Measurements from ENCODE around the gene F8.
A peak's percentile ranks its signal among the peaks of the same experiment; 100 is the strongest.
"Not testable (repeated sequence)": the region's sequence is repeated elsewhere in the genome, so short reads cannot be mapped to it uniquely, and the experiment has no call there.

The F8 gene

DNA sequence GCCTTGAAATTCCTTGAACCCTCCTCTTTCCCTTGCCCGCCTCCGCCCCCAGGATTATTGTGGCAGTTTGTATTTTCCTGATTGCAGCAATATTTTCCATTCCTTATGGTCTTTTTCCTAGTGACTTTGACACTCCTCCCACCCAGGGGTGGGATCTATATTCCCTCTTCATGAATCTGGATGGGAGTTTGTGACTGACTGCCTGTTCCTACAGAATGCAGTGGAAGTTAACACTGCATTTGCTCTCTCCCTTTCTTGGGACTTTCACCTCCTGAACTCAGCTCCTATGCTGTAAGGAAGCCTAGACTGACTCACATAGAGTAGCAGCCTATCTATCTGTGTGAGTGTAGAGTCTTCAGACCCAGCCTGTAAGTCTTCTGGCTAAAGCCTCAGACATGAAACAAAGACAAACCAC, 6.4 kb upstream of the F8 start:
- peak; percentile 24 for DNase-seq (ENCODE audit: low spot score)

DNA sequence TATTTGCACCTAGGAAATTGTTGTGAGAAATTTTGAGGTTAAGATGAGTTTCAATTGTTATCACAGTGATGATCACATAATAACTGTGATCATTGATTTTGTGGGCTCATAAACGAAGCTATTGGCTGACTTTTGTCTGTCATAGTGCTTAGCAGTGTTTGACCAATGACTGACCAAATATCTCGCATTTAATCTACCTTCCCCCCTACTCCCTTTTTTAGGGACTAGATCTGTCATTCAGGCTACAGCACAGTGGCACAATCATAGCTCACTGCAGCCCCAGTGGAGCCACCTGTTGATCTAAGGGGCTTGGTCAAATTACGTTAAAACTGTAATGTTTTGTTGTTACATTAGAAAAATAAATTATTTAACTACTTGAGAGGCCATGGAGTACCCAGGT, 5.6 kb upstream of the F8 start:
- no peak for DNase-seq (ENCODE audit: low spot score)

DNA sequence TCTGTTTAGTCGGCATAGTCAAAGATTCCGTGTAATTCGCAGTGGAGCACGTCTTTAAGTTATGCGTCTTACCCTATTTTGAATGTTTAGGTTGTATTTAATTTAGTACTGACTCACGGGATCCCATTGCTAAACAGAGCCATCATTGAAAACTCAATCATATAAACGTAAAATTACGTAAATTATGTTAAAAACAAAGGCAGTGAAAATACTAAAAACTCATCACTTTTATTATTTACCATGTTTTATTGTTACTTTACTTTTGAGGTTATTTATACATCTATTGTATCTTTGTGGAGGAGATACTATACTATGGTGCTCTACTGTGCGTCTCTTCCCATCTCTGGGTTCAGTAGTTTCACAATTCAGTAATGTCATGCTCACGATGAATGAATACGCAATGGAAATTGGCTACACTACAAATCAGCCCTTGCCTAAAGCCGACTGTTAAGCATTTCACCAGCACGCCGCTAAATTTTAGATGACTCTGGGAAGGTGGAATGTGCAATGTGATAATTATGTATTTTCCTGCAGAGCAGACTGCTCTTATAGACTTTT, 5.1 kb upstream of the F8 start:
- peak; percentile 5 for DNase-seq (ENCODE audit: low spot score)

DNA sequence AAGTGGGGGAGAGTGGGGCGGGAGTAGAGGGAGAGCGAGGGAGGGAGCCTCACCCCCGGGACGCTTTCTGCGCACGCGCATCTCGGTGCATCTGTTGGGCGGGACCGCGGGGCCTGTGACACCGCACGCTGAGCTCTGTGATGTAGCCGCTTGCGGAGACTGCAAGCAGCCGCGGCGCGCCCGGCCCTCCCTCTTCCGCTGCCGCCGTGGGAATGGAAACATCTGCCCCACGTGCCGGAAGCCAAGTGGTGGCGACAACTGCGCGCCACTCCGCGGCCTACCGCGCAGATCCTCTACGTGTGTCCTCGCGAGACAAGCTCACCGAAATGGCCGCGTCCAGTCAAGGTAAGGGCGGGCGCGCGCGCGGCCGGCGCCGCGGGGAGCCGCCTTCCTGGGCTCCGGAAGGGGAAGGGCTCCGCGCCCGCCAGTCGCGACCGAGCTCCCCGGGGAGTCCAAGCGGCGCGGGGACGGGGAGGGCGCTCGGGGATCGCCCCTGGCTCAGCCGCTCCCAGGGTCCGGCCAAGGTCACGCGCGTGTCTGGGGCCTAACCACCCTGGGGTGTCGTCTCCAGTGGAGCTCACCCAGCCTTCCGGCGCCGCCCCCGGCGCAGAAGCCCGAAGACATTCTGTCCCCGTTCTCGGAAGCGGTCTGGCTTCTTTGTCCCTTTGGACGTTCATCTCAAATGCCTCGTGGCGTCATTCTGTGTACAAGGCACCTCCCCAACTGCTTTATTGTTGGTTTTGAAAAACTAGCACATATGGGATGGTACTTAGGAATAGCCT, 4.4 kb upstream of the F8 start, which contains the start of gene FUNDC2:
TSS of gene FUNDC2 (plus strand) at position 118 of the 782 bp plus-strand sequence. CDS start at position 213, 95 bp downstream.
- DNase-seq (ENCODE audit: low spot score): peak; percentile 81

DNA sequence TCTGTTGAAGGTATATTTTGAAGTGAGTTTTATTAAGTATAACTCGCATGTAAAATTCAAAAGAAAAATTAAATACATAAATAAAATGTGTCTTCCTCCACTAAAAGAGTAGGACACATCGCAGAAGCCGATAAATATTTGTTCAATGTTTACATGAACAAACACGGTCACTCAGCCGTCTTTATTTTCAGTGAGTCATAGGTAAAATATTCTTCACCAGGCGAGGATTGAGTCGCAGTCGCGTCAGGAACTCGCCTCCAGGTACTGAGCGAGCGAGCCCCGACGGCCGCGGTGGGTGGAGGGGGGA, 3.9 kb upstream of the F8 start:
- DNase-seq (ENCODE audit: low spot score): no peak

DNA sequence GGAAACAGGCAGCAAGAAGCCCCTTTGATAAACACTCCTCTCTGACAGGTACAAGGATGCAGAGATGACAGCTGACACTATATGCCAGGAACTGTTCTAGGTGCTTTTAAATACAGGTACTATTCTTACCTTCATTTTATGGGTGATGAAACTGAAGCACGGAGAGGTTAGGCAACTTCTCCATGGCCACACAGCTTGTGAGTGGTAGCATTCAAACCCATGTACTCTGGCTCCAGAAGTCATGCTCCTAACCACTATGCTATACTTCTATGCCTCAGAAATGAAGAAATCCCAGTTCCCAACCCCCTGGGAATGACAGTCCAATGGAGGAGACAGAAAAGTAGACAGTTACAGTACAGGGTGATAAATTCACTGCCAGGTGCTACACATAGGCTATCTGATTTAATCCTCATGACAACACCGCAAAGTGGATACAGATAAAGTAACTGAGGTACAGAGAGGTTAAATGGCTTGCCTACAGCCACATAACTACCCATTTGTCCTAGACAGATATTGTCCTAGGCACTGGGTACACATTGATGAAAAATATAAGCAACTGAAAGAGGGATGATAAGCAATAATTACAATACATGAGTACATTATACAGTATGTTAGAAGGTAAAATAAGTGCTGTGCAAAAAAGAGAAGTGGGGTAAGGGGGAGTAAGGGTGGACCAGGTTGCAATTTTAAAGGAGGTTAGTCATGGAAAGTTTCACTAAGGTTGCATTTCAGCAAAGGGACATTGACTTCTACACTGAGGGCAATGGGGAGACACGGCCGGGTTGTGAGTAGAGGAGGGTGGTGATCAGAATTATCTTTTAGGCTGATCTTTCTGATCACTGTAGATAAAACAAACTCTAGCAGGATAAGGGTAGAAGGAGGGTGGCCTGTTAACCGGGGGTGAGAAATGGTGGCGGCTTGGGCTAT, 1.6 kb upstream of the F8 start:
- DNase-seq (ENCODE audit: low spot score): no peak

DNA sequence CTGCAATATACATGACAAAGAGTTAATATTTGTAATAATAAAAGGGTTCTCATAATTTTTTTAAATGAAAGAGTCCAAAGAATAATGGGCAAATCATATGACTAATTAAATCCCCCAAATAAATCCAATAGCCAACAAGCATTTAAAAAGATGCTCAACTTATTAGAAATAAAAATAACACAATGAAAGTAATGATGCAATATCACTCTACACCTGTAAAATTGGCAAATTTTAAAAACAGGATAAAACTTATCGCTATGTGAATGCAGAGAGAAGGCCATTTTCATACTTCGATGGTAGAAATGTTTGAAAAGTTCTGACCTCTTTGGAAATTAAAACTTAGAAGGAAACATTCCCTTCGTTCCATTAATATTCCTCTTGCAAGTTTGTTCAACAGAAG, 1.9 kb downstream of the F8 start:
- DNase-seq (ENCODE audit: low spot score): no peak

DNA sequence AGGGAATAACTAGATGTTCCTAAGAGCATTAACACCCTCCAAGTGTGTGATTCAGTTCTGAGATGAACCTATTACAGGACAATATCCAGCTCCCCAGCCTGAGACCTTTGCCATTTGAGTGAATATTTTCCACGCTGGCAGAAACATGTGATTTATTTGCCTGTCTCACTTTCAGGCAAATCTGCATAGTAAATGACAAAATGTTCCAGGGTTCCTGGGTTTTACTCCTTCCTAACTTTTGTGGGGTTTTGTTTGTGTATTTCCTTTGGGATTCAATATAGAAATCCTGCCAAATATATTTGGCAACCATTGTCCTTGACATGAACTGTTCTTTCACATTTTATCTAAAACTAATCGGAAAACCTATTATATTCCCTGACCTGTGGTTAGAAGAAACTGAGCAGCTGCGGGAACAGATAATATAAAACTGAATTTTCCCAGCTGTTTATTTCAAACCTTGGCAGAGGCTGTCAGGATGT, 12.5 kb downstream of the F8 start:
- no peak for DNase-seq (ENCODE audit: low spot score)

DNA sequence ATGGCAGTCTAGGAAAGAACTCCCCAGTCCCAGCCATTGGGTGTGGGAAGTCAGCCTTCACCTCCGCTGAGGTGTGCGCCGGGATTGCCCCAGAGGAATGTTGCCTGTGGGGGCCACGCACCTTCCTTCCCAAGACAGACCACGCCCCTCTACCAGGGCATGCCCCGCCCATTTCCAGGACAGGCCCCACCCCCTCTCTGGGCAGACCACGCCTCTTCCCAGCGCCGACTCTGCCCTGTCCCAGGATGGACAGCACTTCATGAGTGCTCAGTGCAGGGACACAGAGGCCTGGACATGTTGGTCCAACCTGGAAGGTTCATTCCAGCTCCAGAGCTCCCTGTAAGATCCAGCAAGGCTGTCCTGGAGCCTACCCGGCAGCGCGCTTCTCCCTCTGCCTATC, 13.9 kb downstream of the F8 start:
- not testable (repeated sequence) for DNase-seq (ENCODE audit: low spot score)

DNA sequence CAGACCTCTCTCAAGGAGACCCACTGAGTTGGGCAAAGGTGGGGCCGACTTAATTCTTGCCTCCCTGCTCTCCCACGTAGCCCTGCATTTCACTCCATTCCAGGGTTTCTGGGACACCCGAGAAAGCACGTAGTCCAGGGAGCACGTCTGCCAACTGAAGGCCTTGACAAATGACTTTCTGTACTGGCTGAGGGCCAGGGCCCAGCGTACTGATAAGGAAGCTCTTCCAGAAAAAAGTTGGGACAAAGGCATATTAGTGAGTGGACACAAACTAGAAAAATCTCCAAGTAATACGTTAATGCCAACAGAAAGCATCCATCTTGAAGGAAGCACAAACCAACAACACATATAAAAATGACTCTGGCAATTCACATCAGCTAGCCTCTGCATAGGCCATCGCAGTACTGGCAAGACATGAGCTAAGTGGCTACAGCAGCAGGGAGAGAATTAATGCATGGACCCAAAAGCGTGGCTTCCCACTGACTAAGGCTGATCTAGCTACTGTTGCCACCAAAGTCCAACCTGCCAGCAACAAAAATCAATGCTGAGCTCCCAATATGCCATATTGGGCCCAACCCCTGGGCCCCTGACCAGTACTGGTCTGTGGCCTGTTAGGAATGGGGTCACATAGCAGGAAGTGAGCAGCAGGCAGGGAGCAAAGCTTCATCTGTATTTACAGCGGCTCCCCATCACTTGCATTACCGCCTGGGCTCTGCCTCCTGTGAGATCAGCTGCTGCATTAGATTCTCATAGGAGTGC, 15.4 kb downstream of the F8 start:
- DNase-seq (ENCODE audit: low spot score): not testable (repeated sequence)

DNA sequence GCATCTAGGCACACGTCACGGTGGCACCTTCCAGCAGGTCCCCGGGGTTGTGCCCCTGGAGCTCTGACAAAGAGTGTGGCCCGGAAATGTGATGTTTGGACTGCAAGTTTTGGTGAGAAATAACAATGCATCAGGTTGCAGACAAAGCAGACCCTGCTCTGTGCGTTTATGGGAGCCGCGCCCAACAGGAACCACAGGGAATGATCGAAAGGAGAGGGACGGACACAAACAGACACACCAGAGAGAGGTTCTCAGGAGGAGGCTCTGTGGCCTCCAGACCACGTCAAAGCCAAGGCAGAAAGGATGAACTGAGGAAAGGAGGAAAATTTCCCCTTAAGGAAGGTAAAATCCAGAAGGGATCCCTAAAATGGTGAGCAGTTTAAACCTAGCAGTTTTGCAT, 16.1 kb downstream of the F8 start:
- DNase-seq (ENCODE audit: low spot score): not testable (repeated sequence)

DNA sequence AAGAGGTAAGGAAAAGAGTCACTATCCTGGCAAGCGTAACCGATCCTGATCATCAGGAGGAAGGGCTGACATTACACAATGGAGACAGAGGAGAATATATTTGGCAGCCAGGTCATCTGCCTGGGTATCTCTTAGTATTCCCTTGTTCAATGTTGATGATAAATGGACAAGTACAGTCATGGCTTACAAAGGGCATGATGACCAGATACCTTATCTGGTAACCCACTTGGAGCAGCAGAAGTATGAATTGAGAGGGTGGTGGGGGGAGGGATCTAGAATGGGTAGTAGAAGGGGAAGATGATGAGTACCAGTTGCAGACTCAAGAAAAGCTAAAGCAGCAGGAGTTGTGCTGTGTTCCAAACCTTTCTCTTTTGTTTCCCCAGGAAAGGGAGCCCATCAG, 17.3 kb downstream of the F8 start:
- DNase-seq (ENCODE audit: low spot score): no peak

DNA sequence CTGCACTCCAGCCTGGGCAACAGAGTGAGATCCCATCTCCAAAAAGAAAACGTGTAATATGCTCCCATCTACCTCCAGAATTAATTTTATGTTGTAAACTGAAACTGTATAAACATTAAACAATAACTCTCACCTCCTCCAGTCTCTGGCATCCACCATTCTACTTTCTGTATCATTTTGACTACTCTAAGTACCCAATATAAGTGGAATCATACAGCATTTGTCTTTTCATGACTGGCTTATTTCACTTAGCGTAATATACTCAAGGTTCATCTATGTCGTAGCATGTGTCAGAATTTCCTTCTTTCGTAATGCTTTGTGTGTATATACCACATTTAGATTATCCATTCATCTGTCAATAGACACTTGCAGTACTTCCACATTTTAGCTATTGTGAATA, 20.6 kb downstream of the F8 start:
- DNase-seq (ENCODE audit: low spot score): no peak

DNA sequence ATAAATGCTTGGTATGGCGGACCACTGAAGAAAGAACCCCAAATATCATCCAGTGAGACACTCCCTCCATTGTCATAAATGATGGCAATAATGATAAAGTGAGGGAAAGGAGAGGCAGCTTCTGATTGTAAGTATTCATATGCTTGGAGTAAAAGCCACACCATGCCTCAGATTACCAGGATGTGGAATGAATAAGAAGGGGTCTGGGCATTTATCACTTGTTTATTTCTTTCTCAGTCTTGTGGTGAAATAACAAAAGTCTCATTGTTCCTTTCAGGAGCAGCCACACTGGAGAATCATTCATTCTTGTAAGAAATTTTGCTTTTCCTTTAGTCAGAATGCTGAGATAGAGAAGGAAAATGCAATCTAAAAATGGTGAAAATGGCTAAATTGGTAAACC, 21.7 kb downstream of the F8 start:
- DNase-seq (ENCODE audit: low spot score): no peak

DNA sequence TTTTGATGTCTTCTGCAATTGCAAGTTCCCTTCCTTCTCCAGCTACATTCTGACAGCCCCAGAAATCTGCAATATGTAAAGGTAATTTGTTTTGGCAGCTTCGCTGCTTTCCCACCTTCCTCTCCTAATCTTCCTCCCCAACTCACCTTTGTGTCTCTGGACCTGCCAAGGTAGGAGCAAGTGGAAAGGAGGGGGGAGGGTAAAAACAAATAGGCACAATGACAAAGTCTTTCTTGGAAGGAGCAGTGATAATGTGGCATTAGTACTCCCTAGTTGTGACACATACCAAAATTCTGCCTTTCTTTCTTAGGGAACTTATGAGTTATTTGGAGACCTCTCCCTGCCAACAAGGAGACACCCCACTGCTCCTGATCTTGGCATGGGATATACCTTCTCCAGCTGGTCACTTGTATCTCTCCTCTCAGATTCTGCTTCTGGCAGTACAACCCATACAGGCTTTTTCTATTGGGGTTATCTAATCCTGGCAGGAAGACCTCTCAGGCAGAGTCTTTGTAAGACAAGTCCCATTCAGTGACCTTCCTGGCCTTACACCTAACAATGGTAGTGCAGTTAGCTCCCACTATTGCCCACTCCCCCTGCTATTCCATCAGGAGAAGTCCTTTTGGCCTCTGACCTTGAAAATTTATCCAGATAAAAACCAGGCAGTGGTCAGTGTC, 24.2 kb downstream of the F8 start:
- DNase-seq (ENCODE audit: low spot score): no peak

DNA sequence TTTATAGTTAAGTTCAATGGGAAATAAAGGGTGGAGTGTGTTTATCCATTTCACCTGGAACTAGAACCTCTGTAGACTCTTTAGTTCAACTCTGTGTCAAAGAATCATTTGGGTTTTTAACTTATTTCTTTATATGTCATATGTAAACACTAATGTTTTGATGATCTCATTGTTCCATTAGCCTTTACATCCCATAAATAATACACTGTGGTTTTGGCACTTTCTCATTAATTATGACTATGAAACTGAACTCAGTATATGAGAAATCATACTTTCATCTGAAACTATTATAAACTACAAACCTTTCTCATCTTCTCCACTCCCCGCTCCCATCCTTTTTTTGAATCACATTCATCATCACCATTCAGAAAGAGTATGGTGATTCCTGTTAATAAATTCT, 31.0 kb downstream of the F8 start:
- no peak for DNase-seq (ENCODE audit: low spot score)

DNA sequence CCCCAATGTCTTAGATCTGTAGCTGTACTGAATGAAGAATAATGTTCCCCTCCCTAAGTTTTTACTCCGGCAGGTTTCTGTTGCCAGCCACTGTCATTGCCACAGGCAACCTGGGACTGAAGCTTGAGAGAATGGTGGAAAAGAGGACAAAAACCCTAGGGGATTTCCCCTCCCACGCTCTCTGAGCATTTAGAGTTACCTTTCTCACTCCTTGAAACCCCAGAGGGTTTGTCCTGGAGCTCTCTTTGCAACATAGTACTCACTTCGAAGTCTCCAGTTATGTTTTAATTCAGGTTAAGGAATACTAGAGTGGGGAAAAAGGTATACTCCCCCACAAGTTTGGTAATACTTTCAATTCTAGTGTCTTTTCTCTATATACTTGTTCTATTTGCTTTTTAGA, 31.5 kb downstream of the F8 start:
- DNase-seq (ENCODE audit: low spot score): no peak

DNA sequence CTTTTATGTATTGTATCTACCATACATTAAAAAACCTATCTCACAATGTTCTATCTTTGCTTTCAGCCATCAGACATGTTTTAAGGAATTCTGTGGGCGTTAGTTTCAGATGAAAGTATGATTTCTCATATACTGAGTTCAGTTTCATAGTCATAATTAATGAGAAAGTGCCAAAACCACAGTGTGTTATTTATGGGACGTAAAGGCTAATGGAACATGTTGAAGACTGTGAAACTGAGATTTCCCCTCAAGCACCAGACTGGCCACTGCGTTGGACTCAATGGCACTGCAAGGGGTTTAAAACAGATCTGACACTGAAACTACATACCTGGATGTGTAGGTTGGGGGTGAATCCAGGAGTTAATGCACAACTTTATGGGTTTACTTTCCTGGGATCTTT, 32.0 kb downstream of the F8 start:
- DNase-seq (ENCODE audit: low spot score): no peak

DNA sequence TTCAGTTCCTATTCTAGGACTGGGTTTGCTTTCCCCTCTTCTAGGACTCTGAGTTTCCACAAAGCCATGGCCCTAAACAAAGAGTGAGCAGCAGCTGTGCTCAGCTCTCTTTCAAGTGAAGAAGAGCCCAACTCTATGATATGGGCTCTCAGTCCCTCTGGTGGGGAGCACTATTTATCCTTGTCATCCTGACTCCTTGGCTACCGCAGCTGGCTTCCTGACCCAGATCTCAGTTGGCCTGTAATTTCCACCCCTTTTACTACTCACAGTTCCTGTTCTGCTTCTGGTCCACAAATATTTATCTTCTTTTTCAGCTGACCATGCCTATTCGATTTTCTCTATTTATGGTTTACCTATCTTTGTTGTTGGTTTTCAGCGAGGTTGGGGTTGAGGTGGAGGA, 33.8 kb downstream of the F8 start:
- DNase-seq (ENCODE audit: low spot score): no peak

DNA sequence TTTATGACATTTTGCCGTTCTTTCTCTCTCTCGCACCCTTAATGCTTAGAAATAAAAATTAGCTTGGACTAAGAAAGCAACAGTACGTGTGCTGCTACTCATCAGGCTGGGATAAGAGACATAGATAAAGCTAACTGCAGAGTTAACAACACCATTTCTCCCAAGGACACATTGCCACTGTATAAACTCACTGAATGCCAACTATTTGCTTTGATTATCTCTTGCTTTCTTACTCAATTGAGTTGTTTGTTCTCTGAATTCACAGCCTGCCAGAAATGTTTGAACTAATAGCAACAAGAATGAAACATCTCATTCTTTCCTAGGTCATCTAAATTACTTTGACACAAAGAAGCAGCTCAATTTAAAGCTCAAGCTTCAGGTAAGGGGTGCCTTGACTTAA, 34.6 kb downstream of the F8 start:
- no peak for DNase-seq (ENCODE audit: low spot score)

DNA sequence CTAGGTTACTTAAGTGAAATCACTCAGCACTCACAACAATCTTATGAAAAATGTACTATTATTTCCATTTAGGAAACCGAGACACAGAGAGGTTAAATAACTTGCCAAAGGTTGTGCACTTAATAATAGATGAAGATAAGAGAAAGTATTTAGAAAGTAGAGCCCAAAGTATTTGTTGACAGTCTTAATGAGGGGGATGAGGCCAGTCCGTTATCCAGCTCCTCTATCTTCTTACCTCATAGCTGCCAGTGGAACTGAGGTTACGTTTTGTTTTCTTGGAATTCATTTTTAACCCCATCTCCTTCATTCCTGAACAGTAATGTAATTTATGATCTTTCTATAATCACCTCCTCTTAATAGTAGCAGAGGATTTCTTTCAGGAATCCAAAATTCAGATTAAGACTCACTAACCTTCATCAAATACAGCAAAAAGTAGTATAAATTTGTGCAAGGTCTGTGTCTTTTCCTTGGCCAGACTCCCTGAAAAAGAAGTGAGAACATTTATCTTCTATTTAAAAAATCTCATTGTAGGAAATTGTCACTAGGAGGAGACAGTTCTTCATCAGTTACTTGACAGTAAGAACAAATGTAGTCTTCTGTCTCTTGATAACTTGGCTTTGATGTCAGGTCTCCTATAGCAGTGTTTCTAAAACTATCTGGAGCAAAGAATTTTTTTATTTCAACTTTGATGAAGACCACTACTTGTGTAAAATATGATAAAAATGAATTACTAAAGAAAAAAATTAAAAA, 35.5 kb downstream of the F8 start:
- DNase-seq (ENCODE audit: low spot score): no peak

Measured in kidney capillary endothelial cell (primary cell).